NCI-H187 (cell line): Measurements from ENCODE around the gene POLD2.
"Not testable (repeated sequence)": the region's sequence is repeated elsewhere in the genome, so short reads cannot be mapped to it uniquely, and the experiment has no call there.

Experiments
- DNase-seq, 2 experiments: peaks; one replicate each; lab custom pipeline; 2025; lab: John Stamatoyannopoulos, UW

POLD2 gene

DNA sequence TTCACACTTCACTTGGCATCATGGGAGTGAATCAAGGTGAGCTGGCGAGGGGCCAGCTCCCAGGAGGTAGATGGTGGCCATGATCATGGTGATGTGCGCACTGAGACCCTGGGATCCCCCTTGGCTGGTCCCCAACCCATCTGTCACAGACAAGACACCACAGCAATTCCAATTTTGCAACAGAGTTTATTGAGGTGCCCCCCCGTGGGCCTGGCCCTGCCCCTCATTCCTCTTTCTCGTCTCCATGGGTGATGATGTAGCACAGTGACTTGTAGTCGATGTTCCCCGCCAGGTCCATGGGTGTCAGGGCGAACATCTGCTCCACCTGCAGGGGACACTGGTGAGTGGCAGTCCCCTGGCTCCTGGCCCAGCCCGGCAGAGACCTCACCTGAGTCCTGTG lies 15.3 kb upstream of the POLD2 start:
- DNase-seq, result no peak

DNA sequence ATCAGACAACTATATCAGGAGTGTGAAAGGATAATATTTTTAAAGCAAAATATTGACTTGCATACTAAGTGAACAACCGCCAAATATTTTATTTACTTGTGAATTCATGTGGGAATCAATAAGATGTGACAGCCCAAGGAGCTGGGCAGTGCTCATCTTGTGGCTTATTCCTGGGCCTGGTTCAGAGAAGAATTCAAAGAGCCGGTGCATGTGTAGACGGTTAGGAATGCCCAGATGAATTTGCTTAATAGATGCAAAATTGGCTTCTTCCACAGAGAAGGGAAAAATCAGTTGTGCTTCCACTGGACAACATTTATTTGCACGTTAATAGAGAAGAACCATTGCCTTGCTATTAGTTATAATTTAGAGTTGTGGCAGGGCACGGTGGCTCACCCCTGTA lies 13.4 kb upstream of the POLD2 start:
- no peak for DNase-seq

DNA sequence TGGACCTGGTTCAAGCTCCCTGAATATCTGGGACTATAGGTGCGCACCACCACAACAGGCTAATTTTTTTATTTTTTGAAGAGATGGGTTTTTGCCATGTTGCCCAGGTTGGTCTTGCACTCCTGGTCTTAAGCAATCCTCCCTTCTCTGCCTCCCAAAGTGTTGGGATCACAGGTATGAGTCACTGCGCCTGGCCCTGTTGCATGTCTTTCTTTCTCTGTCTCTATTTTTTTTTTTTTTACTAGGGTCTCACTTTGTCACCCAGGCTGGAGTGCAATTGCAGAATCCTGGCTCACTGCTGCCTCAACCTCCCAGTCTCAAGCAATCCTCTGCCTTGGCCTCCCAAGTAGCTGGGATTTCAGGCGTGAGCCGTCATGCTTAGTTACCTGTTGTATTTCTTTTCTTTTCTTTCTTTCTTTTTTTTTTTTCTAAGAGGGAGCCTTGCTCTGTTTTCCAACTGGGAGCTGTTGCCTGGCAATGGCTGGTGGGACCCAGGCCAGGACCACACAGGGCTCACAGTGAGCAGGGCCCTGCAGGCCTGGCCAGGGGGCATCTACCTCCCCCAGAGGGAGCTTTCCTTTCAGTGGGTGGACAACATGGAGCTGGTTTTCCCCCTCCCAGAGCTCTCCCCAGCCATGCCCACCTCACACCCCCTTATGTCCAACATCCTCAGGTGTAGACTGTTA lies 11.7 kb upstream of the POLD2 start:
- DNase-seq, result no peak

DNA sequence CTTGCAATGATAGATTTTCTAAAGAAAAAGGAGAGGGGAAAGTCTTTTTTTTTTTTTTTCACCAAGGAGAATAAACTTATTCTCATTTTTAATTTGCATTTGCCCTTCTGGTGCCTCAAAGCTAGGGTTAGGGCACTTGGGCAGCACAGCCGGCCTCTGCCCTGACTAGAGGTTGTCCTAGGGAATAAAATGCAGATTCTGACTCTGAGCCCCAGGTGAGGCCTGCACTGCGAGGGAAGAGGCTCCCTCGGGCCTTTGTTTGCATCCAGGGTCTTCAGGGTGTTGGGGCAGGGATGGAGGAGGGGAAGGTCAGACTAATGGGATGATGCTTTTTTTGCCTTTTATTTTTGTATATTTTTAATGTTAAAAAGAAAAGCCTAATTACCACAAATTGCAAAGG lies 9.9 kb upstream of the POLD2 start:
- DNase-seq, result no peak

DNA sequence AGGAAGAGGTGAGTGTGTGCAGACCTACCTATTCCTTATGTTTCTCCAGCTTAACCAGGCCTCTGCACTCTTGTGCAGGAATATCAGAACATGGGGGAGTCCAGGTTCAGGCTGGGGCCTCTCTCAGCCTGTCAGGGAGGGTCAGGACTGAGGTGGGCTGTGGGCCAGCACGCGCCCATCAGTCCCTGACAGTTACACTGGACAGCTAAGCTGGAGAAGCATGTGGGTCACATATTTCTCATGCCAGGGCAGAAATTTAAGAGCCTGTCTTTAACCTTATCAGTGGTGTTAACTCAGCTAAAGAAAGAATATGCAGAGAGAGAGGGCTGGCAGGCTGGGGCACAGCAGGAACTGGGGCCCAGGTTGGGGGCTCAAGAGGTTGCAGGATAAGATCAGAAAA lies 8.7 kb upstream of the POLD2 start:
- DNase-seq, result no peak

DNA sequence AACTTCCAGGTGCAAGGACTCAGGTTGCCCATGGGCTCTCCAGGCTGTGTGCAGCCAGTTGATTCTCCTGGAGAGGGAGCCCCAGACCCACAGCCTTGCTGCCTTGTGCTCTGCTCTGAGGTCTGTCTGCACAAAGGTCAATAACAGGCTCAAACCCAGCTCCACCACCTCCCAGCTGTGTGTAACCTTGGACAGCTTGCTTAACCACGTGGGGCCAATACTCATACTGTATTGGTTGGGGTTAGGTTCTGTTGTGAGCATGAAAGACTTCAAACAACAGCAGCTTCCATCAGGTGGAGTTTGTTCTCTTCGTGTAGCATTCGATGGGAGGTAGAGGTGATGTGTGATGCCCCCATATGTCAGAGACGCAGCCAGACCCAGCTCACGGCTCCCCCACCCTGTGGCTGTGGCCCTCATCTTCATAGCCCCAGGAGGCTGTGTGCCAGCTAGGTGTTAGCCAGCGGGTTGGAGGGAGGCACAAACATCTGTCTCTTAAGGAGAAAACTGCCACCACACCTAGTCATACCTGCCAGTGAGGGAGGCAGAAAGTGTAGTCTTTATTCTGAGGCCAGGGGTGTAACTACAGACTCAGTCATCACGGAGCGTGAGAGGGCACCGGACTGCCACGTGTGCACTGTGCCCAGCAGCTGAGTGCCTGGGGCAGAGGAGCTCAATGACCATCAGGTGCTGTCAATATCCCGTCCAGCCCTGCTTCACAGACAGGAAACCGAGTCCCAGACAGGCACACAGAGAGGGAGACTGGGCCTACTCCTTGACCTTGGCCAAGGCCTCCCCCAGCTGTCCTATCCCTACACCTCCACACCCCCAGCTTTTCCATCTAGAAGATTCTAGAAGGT lies 8.1 kb upstream of the POLD2 start:
- DNase-seq, result no peak

DNA sequence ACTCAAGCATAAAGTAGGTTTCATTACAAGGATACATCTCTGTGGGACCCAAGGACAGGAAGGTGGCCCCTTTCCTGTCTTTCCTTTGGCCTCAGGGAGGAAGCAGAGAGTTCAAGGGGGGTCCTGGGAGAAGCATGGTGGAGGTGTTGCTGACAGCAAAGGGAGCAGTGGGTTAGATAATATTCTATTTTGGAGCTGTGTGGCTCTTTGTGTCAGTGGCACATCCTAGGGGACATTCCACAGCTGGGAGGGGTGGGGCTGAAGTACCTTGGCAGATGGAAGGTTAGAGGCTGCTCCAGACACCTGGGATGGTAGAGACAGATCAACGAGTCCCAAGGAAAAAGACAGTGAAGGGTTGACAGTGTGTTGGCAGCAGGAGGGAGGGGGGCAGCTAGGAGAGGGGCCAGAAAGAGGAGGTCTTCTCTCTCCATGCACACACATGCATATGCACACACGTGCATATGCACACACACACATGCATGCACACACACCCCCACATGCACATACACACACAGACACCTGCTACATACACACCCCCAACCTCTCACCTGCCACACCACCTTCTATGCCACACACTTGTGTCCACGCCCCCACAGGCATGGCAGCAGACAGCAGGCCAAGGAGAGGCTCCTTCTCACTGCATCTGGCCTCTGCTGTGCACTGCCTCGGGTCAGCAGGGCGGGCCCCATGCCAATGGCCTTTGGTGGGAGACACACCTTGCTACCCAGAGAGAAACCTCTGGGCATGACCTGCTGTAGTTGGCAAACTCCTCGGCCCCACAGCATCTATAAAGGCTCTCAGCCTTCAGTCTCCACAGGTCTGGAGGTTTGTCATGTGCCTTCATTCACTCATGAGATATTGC lies 5.6 kb upstream of the POLD2 start:
- no peak for DNase-seq

DNA sequence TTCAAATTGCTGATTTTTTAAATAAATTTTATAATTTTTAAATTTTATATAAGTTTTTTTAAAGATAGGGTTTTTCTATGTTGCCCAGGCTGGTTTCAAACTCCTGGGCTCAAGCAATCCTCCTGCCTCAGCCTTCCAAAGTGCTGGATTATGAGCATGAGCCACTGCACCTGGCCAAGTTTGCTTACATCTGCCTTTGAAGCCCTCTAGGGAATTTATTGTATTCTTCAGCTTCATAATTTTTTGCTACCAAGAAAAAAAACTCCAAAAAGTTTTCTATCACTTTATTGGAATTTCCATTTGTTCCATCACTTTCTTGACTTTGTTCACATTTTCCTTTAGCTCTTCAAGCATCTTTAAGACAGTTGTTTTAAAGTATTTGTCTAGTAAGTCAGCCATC lies 3.8 kb upstream of the POLD2 start:
- DNase-seq, result no peak

DNA sequence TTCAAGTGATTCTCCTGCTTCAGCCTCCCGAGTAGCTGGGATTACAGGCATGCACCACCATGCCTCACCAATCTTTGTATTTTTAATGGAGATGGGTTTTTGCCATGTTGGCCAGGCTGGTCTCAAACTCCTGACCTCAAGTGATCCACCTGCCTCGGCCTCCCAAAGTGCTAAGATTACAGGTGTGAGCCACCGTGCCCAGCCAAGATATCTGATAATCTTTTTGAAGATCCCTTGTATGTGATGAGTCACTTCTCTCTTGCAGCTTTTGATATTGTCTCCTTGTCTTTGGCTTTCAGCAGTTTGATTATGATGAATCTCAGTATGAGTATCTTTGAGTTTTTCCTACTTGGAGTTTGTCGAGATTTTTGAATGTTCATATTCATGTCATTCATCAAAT lies 3.2 kb upstream of the POLD2 start:
- DNase-seq, result not testable (repeated sequence)

DNA sequence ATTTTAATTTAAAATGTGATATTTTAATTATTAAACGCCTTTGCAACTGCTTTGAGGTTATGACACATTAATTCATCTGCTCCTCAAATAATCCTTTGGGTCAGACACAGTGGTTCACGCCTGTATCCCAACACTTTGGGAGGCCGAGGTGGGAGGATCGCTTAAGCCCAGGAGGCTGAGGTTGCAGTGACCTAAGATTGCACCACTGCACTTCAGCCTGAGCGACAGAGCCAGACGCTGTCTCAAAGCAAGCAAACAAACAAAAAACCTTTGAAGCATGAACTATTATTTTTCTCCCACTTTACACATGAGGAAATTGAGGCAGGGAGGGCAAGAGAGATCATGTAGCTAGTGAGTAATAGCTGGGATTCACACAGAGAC lies 1.5 kb upstream of the POLD2 start:
- DNase-seq, result no peak

DNA sequence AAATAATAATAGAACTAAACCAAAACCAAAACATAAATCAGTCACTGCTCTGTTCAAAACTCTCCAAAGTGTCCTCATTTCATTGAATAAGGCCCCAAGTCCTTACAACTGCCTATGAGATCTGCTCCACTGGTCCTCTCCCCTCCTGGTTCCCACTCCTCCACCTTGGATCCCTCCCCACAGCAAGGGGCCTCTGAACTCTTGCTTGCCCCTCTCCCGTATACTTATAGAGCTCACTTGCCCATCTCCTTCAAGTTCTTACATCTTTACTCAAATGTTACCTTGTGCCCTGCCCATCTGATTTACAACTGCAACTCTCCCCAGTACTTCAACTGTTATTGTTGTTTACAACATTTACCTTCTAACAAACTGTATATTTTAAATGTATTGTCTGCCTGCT lies 819 bp downstream of the POLD2 start:
- no peak for DNase-seq

DNA sequence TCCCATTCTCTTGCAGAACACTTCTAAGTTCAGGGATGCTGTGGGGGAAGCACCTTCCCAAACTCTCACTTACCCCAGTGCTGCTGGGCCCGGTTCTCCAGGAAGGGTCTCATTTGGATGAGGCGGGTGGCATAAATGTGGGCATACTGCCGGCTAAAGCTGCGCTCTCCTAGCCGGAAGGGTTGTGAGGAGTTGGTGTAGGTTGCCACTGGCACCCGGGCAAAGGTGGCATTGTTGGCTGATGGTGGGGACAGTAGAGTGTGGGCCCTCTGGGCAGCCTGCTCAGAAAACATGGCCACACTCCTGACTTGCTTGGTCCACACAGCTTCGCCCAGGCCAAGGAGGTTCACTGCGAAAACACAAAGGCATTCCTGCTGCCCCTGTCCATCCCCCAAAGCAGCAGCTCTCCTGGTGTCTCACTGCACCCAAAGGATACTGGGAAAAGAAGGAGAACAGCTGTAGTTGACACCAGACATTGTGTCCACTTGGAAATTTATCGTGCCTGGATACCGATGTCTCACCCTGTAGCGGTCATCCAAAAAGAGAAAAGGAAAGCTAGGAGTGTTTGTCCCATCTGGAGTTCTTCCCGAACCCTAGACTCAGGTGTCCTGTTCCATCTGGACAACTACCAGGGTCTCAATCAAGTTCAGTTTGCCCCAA lies 1.5 kb downstream of the POLD2 start:
- no peak for DNase-seq

DNA sequence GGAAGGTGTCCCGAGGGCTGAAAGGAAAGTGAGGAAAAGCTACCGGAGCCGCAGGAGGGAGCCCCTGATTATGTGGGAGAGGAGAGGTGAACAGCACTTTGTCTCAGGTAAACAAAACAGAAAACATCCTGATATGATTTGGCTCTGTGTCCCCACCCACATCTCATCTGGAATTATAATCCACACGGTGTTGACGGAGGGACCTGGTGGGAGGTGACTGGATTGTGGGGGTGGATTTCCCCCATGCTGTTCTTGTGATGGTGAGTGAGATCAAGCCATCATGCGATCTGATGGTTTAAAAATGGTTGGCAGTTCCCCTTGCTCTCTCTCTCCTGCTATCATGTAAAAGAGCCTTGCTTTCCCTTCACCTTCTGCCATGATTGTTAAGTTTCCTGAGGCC lies 3.0 kb downstream of the POLD2 start:
- no peak for DNase-seq

DNA sequence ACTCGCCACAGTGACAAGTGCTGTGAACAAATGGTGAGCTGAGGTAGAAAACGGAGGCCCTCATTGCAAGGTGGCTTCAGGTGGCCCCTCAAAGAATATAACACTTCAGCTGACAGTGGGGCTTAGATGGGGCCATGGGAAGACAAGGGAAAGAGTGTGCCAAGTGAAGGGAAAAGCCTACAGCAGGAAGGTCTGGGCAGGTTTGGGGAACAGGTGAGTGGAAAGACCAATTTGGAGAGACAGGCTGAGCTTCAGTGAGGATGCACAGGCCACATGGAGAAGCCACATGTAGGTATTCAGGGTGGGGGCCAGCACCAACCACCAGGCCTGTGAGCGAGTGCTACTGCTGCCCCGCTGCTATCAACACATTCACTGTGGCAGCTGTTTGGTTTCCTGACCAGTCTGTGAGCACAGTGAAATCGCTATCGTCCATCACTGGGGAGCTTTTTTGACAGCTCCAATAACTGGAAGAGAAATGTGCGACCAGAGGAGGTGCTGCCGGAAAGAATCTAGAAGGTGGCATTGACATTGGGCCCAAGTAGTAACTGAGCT lies 3.4 kb downstream of the POLD2 start:
- DNase-seq, result no peak

DNA sequence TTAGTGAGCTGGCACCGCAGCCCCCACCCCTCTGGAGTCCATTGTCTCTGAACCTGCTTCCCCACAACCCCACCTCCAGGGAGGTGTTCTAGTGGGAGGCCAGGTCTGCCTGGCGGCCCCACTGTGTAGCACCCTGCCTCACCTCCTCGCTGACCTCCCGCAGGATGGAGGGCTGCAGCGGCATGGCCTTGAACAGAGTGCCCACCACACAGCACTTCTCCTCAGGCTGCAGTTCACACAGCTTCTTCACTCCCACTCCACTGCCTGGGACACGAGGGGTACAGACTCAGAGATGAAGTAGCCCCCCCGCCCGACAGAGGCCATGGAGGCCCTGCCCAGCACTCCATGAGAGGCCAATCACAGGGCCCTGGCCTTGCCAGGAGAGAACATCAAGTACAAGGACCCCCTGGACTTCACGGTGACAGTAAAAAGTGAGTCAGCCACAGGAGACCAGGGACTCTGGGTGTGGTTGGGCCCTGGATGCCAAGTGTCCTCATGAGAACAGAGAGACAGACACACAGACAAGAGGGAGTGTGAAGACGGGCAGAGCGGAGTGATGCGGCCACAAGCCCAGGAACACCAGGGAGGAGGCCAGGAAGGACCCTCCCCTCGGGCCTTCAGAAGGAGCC lies 5.4 kb downstream of the POLD2 start:
- DNase-seq, result no peak

DNA sequence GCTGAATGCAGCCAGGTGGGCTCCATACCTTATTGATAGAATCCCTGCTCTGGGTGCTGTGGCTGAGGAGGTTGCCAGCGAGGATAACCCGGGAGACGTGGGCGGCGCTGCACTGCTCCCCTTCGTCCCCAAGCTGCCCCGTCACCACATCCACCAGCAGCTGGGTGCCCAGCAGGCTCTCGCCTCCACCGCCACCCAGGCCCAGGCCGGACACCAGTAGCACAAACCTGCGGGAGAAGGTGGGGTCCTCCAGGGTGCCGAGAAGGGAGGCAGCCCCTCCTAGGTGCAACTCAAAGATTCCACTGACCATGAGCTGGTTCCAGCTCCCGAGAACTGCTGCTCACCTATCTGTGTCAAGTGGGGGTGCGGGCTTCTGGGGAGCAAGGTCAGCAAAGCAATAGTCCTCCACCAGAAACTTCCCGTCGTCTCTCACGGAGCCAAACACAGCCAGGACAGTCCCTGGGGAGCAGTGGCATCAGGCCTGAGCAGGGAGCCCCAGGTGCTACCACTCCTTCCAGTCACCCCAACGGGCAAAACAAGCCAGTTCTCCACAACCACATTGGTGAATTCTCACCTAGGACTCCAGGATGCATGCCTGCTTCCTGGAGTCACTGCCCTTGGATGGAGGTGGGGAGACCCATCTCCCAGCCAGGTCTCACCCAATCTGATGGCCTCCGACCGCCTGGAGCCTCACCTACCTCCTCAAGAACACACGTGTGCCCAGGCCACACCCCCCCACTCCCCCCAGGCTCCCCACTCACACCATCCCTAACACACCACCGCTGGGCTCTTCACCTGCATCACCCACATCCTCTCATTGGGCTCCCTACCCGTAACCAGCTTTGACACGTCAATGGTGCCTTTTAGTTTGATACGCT lies 6.3 kb downstream of the POLD2 start:
- DNase-seq, result no peak

DNA sequence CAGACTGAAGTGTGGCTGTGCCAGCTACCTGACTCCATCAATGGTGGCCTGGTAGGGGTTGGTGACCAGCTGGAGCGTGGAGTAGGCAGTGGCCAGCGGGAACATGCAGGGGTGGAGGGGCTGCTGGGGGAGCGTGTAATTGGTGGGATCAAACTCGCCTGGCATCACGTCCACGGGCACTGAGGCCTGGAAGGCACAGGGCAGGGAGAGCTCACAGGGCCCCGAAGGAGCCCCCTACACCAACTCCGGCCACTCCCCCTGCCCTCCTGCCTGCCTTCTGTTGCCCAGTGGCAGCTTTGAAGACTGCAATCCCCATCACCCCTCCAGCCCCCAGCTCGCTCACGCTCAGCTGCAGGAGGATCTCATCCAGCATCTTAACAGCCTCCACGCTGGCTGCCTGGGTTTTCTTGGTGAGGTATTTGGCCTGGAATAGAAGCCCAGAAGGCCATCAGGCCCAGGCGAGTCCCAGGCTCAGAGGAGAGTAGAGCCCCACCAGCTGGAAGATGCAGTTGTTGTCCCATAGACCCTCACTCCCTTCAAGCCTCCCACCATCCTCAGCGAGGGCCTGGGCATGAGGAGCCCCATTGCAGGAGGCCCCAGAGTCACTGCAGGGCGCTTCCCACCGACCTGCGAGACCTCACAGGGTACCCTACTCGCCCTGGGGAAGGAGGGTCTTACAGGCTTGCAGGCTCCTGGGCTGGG lies 7.1 kb downstream of the POLD2 start:
- DNase-seq, result no peak

DNA sequence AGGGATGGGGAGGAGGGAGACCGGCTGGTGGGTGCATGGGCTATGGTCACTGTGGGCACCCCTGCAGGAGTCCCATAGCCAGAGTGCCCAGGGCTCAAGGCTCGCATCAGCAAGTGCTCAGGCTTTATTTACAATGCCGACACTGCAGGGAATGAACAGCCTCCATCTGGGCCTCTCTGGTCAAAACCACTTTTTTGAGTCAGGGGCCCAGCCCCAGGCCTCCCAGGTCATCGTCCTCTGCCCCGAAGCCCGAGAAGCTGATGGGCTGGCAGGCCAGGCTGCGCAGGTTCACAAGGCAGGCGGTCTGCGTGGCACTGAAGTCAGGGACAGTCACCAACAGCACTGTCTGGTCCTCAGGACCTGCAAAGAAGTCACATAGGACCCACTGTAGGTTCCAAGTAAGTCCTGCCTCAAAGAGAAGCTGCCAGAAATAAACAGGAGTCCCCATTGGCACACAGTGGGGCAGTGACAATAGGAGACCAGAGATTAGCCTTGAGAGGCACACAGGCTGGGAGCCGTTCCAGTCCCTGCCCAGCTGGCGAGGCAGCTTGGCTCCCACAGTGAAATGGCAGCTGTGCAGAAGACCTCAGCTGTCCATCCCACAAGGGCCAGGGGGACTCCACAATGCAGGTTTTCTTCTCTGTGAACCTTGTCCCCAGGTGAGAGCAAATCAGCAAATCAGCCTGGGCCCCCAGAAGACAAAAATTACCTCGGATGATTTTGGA lies 8.6 kb downstream of the POLD2 start:
- no peak for DNase-seq

DNA sequence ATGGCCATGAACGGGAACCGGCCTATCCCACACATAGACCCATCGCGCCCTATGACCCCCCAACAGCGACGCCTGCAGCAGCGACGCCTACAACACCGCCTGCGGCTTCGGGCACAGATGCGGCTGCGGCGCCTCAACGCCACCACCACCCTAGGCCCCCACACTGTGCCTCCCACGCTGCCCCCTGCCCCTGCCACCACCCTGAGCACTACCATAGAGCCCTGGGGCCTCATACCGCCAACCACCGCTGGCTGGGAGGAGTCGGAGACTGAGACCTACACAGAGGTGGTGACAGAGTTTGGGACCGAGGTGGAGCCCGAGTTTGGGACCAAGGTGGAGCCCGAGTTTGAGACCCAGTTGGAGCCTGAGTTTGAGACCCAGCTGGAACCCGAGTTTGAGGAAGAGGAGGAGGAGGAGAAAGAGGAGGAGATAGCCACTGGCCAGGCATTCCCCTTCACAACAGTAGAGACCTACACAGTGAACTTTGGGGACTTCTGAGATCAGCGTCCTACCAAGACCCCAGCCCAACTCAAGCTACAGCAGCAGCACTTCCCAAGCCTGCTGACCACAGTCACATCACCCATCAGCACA lies 9.5 kb downstream of the POLD2 start:
- DNase-seq, result no peak
